ENCODE results near the gene RSAD2.

The RSAD2 gene

GRCh38 chr2:6921321-6921922 is 43.8 kb downstream of the RSAD2 start:
- no peak for TF ChIP-seq ZNF274 (IDR thresholded peaks at IDR 0.05; ENCODE audit: low read depth, low read length)
- H3K4me3 ChIP-seq (ENCODE audit: low read length), result no peak overlapping the region

- TF ChIP-seq ZNF274 (IDR thresholded peaks at IDR 0.05; ENCODE audit: low read depth, low read length), result no peak
- no peak overlapping the region for H3K4me3 ChIP-seq (ENCODE audit: low read length)
Observed at GRCh38 chr2:6922201-6922656, 44.7 kb downstream of the RSAD2 start.

DNA sequence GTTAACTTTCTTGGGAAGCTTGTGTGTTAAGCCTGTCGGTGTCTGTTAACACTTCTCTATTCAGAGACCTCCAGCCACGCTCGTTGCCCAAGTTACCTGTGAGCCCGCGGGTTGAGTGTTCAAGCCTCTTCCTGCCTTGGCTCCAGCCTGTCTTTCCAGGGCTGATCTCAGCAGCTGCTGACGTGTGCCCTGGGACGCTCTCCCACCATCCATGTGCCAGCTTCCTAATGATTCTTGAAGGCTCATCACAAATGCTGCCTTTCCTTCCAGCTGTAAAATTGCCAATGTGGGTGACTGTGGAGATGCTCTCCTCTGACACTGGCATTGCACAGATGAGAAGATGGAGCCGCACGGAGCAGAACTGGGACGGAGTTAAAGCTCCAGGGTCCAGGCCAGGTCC is 45.7 kb downstream of the RSAD2 start:
- no peak overlapping the region for H3K4me3 ChIP-seq (ENCODE audit: low read length)
- TF ChIP-seq ZNF274 (IDR thresholded peaks at IDR 0.05; ENCODE audit: low read depth, low read length), result no peak

DNA sequence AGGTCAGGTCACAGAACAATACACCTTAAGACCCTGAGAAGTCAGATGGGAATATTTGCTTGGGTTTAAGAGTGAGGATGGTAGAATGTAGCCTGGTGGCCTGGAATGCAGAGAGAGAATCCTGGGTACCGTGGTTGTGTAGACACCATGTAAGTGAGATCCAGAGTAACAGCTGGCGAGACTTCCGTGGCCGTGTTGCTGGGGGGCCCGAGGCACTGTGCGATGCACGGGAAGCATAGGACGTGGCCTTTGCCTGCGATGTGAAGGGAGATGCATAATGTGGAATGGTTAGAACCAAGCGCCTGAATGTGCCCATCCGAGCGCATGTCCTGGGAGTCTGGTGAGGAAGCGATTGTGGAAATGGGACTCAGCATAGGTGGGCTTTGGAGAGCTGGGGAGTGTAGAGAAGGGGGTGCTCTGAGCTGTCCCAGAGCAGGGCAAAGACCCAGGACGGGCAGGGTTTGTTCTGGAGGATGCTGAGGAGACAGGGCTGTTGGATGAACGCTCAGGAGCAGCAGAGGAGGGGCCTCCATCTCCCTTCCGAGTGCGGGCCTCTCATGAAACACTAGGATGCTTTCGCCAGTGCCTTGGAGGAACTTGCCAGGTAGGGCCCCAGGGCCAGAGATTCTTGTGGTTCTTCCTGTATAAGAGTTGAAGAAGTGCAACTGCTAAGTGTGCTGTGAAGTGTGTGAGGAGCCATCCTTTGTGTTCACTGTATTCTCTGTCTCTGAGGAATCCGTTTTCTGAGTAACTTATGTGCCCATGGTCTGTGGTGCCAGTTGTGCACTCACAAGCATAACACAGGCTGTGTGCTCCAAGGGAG is 46.7 kb downstream of the RSAD2 start:
- H3K4me3 ChIP-seq (ENCODE audit: low read length), result no peak overlapping the region
- no peak for TF ChIP-seq ZNF274 (IDR thresholded peaks at IDR 0.05; ENCODE audit: low read depth, low read length)

GRCh38 chr2:6924924-6925409 is 47.4 kb downstream of the RSAD2 start:
- TF ChIP-seq ZNF274 (IDR thresholded peaks at IDR 0.05; ENCODE audit: low read depth, low read length), result no peak
- no peak overlapping the region for H3K4me3 ChIP-seq (ENCODE audit: low read length)

DNA sequence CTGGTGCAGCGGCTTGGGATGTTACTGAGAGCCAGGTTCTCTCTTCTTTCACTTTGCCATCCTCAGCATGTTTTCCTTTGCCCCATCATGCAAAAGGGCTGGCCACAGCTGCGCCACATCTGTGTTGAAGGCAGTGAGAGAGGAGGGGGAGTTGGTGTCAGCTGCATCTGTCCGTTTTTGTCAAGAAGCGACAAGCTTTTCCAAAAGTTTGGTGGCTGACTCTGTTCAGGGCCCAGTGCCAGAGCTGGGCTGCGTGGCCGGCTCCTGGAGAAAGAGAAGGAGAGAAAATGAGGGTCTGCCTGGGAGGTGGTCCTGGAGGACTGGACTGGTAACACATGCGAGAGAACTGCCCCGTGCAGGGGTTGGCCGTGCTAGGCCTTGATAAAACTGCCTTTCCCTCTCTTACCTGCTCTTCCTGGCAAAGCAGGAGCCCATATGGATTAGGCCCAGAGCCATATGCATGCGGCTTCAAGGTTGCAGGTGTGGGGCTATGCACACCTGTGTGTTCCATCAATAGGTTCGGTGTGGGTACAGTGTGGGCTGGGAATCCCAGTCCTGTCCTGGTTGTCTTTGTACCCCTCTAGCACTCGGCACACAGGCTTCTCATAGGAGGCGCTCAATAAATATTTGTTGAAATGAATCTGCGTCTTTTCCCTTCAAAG is 48.6 kb downstream of the RSAD2 start:
- no peak overlapping the region for H3K4me3 ChIP-seq (ENCODE audit: low read length)
- no peak for TF ChIP-seq ZNF274 (IDR thresholded peaks at IDR 0.05; ENCODE audit: low read depth, low read length)

DNA sequence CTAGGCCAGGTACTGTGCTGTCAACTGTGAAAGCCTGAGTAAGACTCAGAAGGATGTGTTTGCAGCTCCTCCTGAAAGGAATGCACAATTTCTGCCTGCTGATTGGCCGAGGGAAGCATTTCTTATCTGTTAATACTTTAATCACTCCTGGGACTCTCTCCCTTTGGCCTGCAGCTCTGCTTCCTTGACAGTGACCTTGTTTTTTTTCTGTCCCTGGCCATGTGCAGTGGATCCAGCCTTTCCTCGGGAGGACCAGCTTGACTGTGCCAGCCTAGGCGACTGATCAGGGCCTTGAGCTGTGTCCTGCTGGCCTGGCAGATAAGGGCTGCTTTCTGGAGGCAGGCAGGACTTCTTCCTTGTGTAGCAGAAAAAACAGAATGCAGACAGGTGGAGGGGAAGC is 49.6 kb downstream of the RSAD2 start:
- no peak overlapping the region for H3K4me3 ChIP-seq (ENCODE audit: low read length)
- TF ChIP-seq ZNF274 (IDR thresholded peaks at IDR 0.05; ENCODE audit: low read depth, low read length), result no peak

GRCh38 chr2:6927753-6928152 is 50.2 kb downstream of the RSAD2 start:
- H3K4me3 ChIP-seq (ENCODE audit: low read length), result no peak overlapping the region
- TF ChIP-seq ZNF274 (IDR thresholded peaks at IDR 0.05; ENCODE audit: low read depth, low read length), result no peak

DNA sequence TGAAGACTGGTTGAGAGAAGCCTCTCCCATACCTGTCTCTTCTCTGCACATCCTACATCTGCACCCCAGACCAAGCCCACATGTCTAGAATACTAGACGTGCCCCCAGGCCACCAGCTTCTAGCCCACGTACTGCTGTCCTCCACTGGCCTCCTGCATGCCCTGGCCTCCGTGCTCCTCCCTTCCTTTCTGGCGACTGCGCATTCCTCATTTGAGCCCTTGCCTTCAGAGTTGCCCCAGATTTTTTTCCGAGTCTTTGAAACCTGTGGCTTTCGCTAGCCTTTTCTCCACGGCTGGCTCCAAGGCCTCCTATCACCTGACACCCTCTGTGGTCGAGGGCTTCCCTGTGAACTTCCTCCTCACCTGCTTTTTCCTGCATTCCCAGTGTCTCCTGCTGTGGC is 50.9 kb downstream of the RSAD2 start:
- no peak overlapping the region for H3K4me3 ChIP-seq (ENCODE audit: low read length)
- TF ChIP-seq ZNF274 (IDR thresholded peaks at IDR 0.05; ENCODE audit: low read depth, low read length), result no peak

GRCh38 chr2:6929196-6929819 is 51.7 kb downstream of the RSAD2 start:
- no peak overlapping the region for H3K4me3 ChIP-seq (ENCODE audit: low read length)
- no peak for TF ChIP-seq ZNF274 (IDR thresholded peaks at IDR 0.05; ENCODE audit: low read depth, low read length)

DNA sequence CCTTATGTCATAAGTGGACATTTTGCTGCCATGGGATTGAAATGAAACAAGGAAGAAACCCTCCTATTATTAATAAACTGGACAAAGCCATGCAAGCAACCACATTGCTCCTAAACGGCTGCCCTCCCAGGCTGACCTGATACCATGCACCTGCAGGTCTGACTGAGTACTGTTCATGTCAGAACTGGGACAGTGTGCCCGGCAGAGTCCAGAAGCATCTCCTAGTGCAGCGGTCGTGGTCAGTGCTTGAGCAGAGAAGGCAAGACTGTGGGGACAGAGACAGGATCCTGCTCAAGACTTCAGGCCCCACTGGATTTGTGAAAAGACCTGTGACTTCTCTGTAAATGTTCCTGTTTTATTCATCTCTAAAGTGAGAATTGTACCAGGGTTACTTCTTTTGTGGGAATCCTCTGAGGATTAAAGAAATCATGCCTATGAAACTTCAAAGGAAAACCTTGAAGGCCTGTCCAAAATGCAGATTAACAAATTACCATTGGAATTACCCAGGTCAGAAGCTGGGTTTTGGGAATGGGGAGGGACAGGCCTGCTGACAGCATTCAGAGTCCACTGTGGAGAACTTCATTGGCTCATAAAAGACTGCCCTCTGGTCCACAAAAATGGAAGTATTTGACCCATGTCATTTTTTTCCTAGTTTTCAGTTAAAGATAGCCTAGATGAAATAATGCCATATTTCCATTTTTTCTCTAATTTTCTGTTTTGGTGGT is 53.5 kb downstream of the RSAD2 start:
- H3K4me3 ChIP-seq (ENCODE audit: low read length), result no peak overlapping the region
- TF ChIP-seq ZNF274 (IDR thresholded peaks at IDR 0.05; ENCODE audit: low read depth, low read length), result no peak

DNA sequence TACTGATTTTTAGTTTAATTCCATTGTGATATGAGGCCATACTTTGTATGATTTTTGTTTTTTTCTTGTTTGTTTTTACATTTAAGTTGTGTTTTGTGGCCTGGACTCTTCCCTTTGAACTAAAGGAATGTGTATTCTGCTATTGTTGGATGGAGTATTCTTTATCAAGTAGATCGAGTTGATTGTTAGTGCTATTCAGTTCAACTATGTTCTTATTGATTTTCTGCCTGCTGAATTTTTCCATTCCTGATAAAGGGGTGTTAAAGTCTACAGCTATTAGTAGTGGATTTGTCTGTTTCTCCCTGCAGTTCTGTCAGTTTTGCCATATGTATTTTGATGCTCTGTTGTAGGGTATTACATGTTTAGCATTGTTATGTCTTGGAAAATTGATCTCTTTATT is 54.2 kb downstream of the RSAD2 start:
- H3K4me3 ChIP-seq (ENCODE audit: low read length), result no peak overlapping the region
- no peak for TF ChIP-seq ZNF274 (IDR thresholded peaks at IDR 0.05; ENCODE audit: low read depth, low read length)

- no peak for TF ChIP-seq ZNF274 (IDR thresholded peaks at IDR 0.05; ENCODE audit: low read depth, low read length)
- H3K4me3 ChIP-seq (ENCODE audit: low read length), result no peak overlapping the region
Observed at GRCh38 chr2:6932206-6932605, 54.6 kb downstream of the RSAD2 start.

DNA sequence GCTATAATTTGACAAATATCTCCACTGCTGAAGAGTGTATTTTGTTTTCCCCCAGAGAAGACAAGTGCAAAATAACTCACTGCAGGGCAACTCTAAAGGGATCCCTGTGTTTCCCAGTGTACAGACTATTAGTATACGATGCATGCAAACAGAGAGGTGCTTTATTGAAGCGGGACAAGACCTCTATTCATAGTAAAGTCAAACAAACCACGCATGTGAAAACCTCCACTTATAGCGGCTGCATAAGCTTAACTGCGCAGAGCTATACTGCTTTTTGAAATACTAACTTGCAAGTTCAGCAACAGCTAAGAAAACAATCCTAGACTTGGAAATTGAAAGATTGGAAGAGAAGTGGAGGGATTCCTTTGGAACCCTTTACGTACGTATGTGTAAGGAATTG is 55.3 kb downstream of the RSAD2 start:
- no peak for TF ChIP-seq ZNF274 (IDR thresholded peaks at IDR 0.05; ENCODE audit: low read depth, low read length)
- no peak overlapping the region for H3K4me3 ChIP-seq (ENCODE audit: low read length)
